Thyroid gland (tissue), 4 donors: ENCODE results near the gene FMO1. TPM values are rescaled to one million over a fixed set of nuclear protein-coding genes. Genes with fewer than 3 reads are reported as not detected.
"Not testable (repeated sequence)": the region's sequence is repeated elsewhere in the genome, so short reads cannot be mapped to it uniquely, and the experiment has no call there.

Experiments used
- DNase-seq, 2 donors: peaks; one replicate each; pipeline ENCODE4 v3.0.0-alpha.2; 2019
- H3K27ac ChIP-seq, 3 donors: fragments of 200-600 bp; sonication (generic); 1 replicate in 2 of 3; 2 replicates in 1 of 3; pipeline ENCODE4 v1.5.1; 2016 to 2019; ENCODE audit warnings: mild to moderate bottlenecking in 1 of 3, moderate library complexity in 1 of 3
- H3K27me3 ChIP-seq: fragments of 200-600 bp; sonication (generic); one replicate; pipeline ENCODE4 v1.5.1; 2019
- H3K36me3 ChIP-seq, 2 donors: fragments of 200-600 bp; sonication (generic); one replicate each; pipeline ENCODE4 v1.5.1; 2016 to 2019
- H3K4me1 ChIP-seq, 2 donors: fragments of 200-600 bp; sonication (generic); one replicate each; pipeline ENCODE4 v1.5.1; 2017 to 2019
- H3K4me3 ChIP-seq, 3 donors: fragments of 200-600 bp; sonication (generic); replicated peaks in 1 of 3; 1 replicate in 2 of 3; 2 replicates in 1 of 3; pipeline ENCODE4 v1.5.1; 2016; ENCODE audit warnings: mild to moderate bottlenecking in 1 of 3
- H3K9me3 ChIP-seq: fragments of 200-600 bp; sonication (generic); one replicate; pipeline ENCODE4 v1.5.1; 2017
- CTCF ChIP-seq, 6 experiments: fragments of 200-600 bp in 3 of 6; fragments of 450-650 bp in 3 of 6; sonication (generic) in 3 of 6; IDR thresholded peaks; one replicate each; pipeline ENCODE4 v1.5.1; 2016 to 2019; ENCODE audit warnings: antibody characterized with exemption in 6 of 6, mild to moderate bottlenecking in 2 of 6, inconsistent platforms in 1 of 6, moderate library complexity in 1 of 6
- POLR2A ChIP-seq, 2 donors: fragments of 450-650 bp; IDR thresholded peaks; one replicate each; pipeline ENCODE4 v1.6.1; 2017; ENCODE audit warnings: antibody characterized with exemption in 2 of 2, mild to moderate bottlenecking in 2 of 2, moderate library complexity in 1 of 2
- WGBS, 2 donors: methylation state at CpG; one replicate each; pipeline ENCODE4 v1.1.5; 2017; 5-methylcytosine and 5-hydroxymethylcytosine counted together
- intact Hi-C: fragments of 100-400 bp; cut with DNase I; formaldehyde crosslinking; loops from one replicate; pipeline ENCODE4 v1.15.1; 2023
- total RNA-seq, 4 donors: library from RNA; depleted of rRNA; stranded (reverse); fragments of >200 nt; gene quantifications; one replicate each; pipeline ENCODE4 v1.2.3, GENCODE V29; 2016

The FMO1 gene
- total RNA-seq, 4 donors from 2014 or later = 0.81 to 6.9 (median 2.9) TPM

- H3K27ac ChIP-seq = no peak overlapping the region
- H3K9me3 ChIP-seq = no peaks in the 10 kb centered on the region
- intact Hi-C loops = no loop called here
- no peak for TF ChIP-seq CTCF (IDR thresholded peaks at IDR 0.05)
- no peak for TF ChIP-seq POLR2A (IDR thresholded peaks at IDR 0.05)
- no peak for DNase-seq
- WGBS, 2 donors = 69 to 73% methylated on average over 7 of the region's 7 CpGs
- H3K36me3 ChIP-seq = no peaks in the 10 kb centered on the region
- no peaks in the 10 kb centered on the region for H3K4me1 ChIP-seq
- no peak overlapping the region for H3K4me3 ChIP-seq
- no peaks in the 10 kb centered on the region for H3K27me3 ChIP-seq
Measured at GRCh38 chr1:171280599-171280998, 32.3 kb downstream of the FMO1 start.

- DNase-seq = no peak
- H3K36me3 ChIP-seq = no peaks in the 10 kb centered on the region
- H3K4me1 ChIP-seq = no peaks in the 10 kb centered on the region
- intact Hi-C loops = no loop called here
- whole genome bisulfite sequencing, 2 donors = 72 to 79% methylated on average over 4 of the region's 4 CpGs
- no peak overlapping the region for H3K4me3 ChIP-seq
- no peaks in the 10 kb centered on the region for H3K9me3 ChIP-seq
- no peak for TF ChIP-seq POLR2A (IDR thresholded peaks at IDR 0.05)
- no peak for TF ChIP-seq CTCF (IDR thresholded peaks at IDR 0.05)
- H3K27ac ChIP-seq = no peak overlapping the region
- no peaks in the 10 kb centered on the region for H3K27me3 ChIP-seq
Measured at GRCh38 chr1:171286032-171286705, 37.9 kb downstream of the FMO1 start.

- WGBS, 2 donors = 90 to 92% methylated on average over 2 of the region's 2 CpGs
Measured at GRCh38 chr1:171290621-171291020, 42.3 kb downstream of the FMO1 start.

GRCh38 chr1:171292799-171293198, 44.5 kb downstream of the FMO1 start:
- Histone ChIP-seq H3K4me3 (no peak overlapping the region), H3K9me3 (no peaks in the 10 kb centered on the region), H3K4me1 (no peaks in the 10 kb centered on the region), H3K27ac (no peak overlapping the region), H3K27me3 (no peaks in the 10 kb centered on the region), H3K36me3 (no peaks in the 10 kb centered on the region)
- intact Hi-C loops = no loop called here
- DNase-seq = no peak
- TF ChIP-seq CTCF (IDR thresholded peaks at IDR 0.05) (no peak), POLR2A (IDR thresholded peaks at IDR 0.05) (no peak)
- WGBS, 2 donors = 63 to 68% methylated on average over 1 of the region's 1 CpG

More at GRCh38 chr1:171290621-171291020, 42.3 kb downstream of the FMO1 start:
- H3K4me1 ChIP-seq = no peaks in the 10 kb centered on the region
- no peak overlapping the region for H3K27ac ChIP-seq
- no peak for DNase-seq
- intact Hi-C loops = no loop called here
- no peak overlapping the region for H3K4me3 ChIP-seq
- no peak for TF ChIP-seq CTCF (IDR thresholded peaks at IDR 0.05)
- no peak for TF ChIP-seq POLR2A (IDR thresholded peaks at IDR 0.05)
- no peaks in the 10 kb centered on the region for H3K9me3 ChIP-seq
- H3K27me3 ChIP-seq = no peaks in the 10 kb centered on the region
- no peaks in the 10 kb centered on the region for H3K36me3 ChIP-seq

- H3K27ac ChIP-seq, H3K4me1 ChIP-seq, DNase-seq, H3K36me3 ChIP-seq, intact Hi-C loops, H3K4me3 ChIP-seq, H3K9me3 ChIP-seq, H3K27me3 ChIP-seq: not testable (repeated sequence)
- WGBS, 2 donors = 82 to 84% methylated on average over 7 of the region's 7 CpGs
Measured at GRCh38 chr1:171295383-171295782, 47.1 kb downstream of the FMO1 start.
